Cardiac muscle cell (in vitro differentiated cells and primary cell): ENCODE data around the gene INSR. TPM values are rescaled to one million over a fixed set of nuclear protein-coding genes. Genes with fewer than 3 reads are reported as not detected.
A peak's percentile ranks its signal among the peaks of the same experiment; 100 is the strongest.
"Not testable (repeated sequence)": the region's sequence is repeated elsewhere in the genome, so short reads cannot be mapped to it uniquely, and the experiment has no call there.

ENCODE experiments used
- DNase-seq, 2 donors: peaks; one replicate each; pipeline versions ENCODE4 v3.0.0 to v3.0.0-alpha.2; 2010 to 2017; ENCODE audit warnings: low read depth in 1 of 2, low spot score in 1 of 2
- H3K27ac ChIP-seq: fragments of 200-600 bp; sonication (generic); 2 replicates; pipeline ENCODE4 v1.5.1; 2016
- H3K27me3 ChIP-seq: fragments of 200-600 bp; sonication (generic); 2 replicates; pipeline ENCODE4 v1.6.0; 2016; ENCODE audit warnings: control low read depth
- H3K36me3 ChIP-seq: fragments of 200-600 bp; sonication (generic); 2 replicates; pipeline ENCODE4 v1.5.1; 2016; ENCODE audit warnings: control low read depth
- H3K4me1 ChIP-seq: fragments of 200-600 bp; sonication (generic); 2 replicates; pipeline ENCODE4 v1.8.1; 2017; ENCODE audit warnings: low read depth, mild to moderate bottlenecking, mixed run types
- H3K4me3 ChIP-seq: fragments of 200-600 bp; sonication (generic); 2 replicates; pipeline ENCODE4 v1.5.1; 2016; ENCODE audit warnings: mild to moderate bottlenecking
- H3K9me3 ChIP-seq: fragments of 200-600 bp; sonication (generic); 2 replicates; pipeline ENCODE4 v1.5.1; 2017; ENCODE audit warnings: low read depth, mild to moderate bottlenecking, control low read depth
- CTCF ChIP-seq: IDR thresholded peaks from 2 replicates; pipeline ENCODE4 v1.5.1; 2012; ENCODE audit warnings: low read depth, mild to moderate bottlenecking, low read length
- polyA plus RNA-seq: library from polyadenylated mRNA; unstranded; fragments of >200 nt; fragmentation: Nextera tagmentation; extraction: Ambion mirVana; gene quantifications from 2 replicates; pipeline ENCODE4 v1.2.1, GENCODE V29; 2016
- total RNA-seq: library from RNA; depleted of rRNA; stranded (reverse); fragments of >200 nt; gene quantifications from 2 replicates; pipeline ENCODE4 v1.2.3, GENCODE V29; 2016

INSR gene
- total and polyA plus RNA-seq, 2 experiments from 2014 or later, result 7.0 to 34.9 TPM

GRCh38 chr19:7068599-7068998 is 225.6 kb downstream of the INSR start:
- H3K9me3 ChIP-seq, result no peaks in the 10 kb centered on the region
- no peak for DNase-seq
- TF ChIP-seq CTCF, result no peak
- H3K4me1 ChIP-seq, result no peaks in the 10 kb centered on the region
- no peaks in the 10 kb centered on the region for H3K27me3 ChIP-seq
- peaks cover 11% of the 10 kb centered on the region for H3K36me3 ChIP-seq
- H3K27ac ChIP-seq, result no peak overlapping the region
- H3K4me3 ChIP-seq, result no peak overlapping the region

GRCh38 chr19:7067716-7068115 is 226.5 kb downstream of the INSR start:
- no peaks in the 10 kb centered on the region for H3K4me1 ChIP-seq
- no peaks in the 10 kb centered on the region for H3K27me3 ChIP-seq
- no peak for TF ChIP-seq CTCF
- DNase-seq, result no peak
- H3K27ac ChIP-seq, result no peak overlapping the region
- H3K4me3 ChIP-seq, result no peak overlapping the region
- H3K36me3 ChIP-seq, result peaks cover 9% of the 10 kb centered on the region
- H3K9me3 ChIP-seq, result no peaks in the 10 kb centered on the region

GRCh38 chr19:7067122-7067521 is 227.1 kb downstream of the INSR start:
- DNase-seq, result peak in 1 of 2 donors; percentile 47
- H3K4me3 ChIP-seq, H3K27me3 ChIP-seq, H3K4me1 ChIP-seq, H3K27ac ChIP-seq, H3K9me3 ChIP-seq, H3K36me3 ChIP-seq: not testable (repeated sequence)
- peak; percentile 37 for TF ChIP-seq CTCF

GRCh38 chr19:7063764-7064418 is 230.3 kb downstream of the INSR start:
- TF ChIP-seq CTCF, result no peak
- H3K27ac ChIP-seq, result no peak overlapping the region
- H3K36me3 ChIP-seq, result no peaks in the 10 kb centered on the region
- DNase-seq, result no peak
- no peaks in the 10 kb centered on the region for H3K27me3 ChIP-seq
- no peaks in the 10 kb centered on the region for H3K4me1 ChIP-seq
- no peaks in the 10 kb centered on the region for H3K9me3 ChIP-seq
- no peak overlapping the region for H3K4me3 ChIP-seq

- TF ChIP-seq CTCF, result no peak
- Histone ChIP-seq H3K4me1 (no peaks in the 10 kb centered on the region), H3K4me3 (no peak overlapping the region), H3K36me3 (no peaks in the 10 kb centered on the region), H3K27ac (no peak overlapping the region), H3K9me3 (no peaks in the 10 kb centered on the region), H3K27me3 (no peaks in the 10 kb centered on the region)
- DNase-seq, result no peak
These were observed 230.9 kb downstream of the INSR start for GRCh38 chr19:7063339-7063738.

Other genes starting within 250 kb of the INSR start
- not detected in 2 replicates for gene MBD3L2, start 245.1 kb downstream of the INSR start, total RNA-seq
- not detected in 2 replicates for gene MBD3L2, start 245.1 kb downstream of the INSR start, polyA plus RNA-seq
- not detected in 2 replicates for gene MBD3L3, start 235.7 kb downstream of the INSR start, total RNA-seq
- not detected in 2 replicates for gene MBD3L3, start 235.7 kb downstream of the INSR start, polyA plus RNA-seq
- gene ZNF557, start 224.7 kb downstream of the INSR start, total RNA-seq, result 6.9 and 7.8 TPM in 2 replicates
- 3.7 and 4.3 TPM in 2 replicates for gene ZNF557, start 224.7 kb downstream of the INSR start, polyA plus RNA-seq
- 26.2 and 31.9 TPM in 2 replicates for gene ARHGEF18, start 54.5 kb upstream of the INSR start, total RNA-seq
- gene ARHGEF18, start 54.5 kb upstream of the INSR start, polyA plus RNA-seq, result 12.3 and 16.8 TPM in 2 replicates
- gene PEX11G, start 194.6 kb upstream of the INSR start, total RNA-seq, result 5.5 and 6.5 TPM in 2 replicates
- 6.1 and 11.2 TPM in 2 replicates for gene PEX11G, start 194.6 kb upstream of the INSR start, polyA plus RNA-seq
- 95.1 and 99.6 TPM in 2 replicates for gene ZNF358, start 221.7 kb upstream of the INSR start, total RNA-seq
- gene ZNF358, start 221.7 kb upstream of the INSR start, polyA plus RNA-seq, result 35.4 and 40.7 TPM in 2 replicates
- 5.8 and 6.9 TPM in 2 replicates for gene MCOLN1, start 228.2 kb upstream of the INSR start, total RNA-seq
- gene MCOLN1, start 228.2 kb upstream of the INSR start, polyA plus RNA-seq, result 13.7 and 24.7 TPM in 2 replicates
- 48.1 and 56.4 TPM in 2 replicates for gene PNPLA6, start 241.3 kb upstream of the INSR start, total RNA-seq
- gene PNPLA6, start 241.3 kb upstream of the INSR start, polyA plus RNA-seq, result 21.5 and 29.3 TPM in 2 replicates